GM15510 (cell line): ENCODE data around the gene ARFGAP2.

Experiments used
- POLR2A ChIP-seq: IDR thresholded peaks from 3 replicates; pipeline ENCODE4 v1.6.1; 2011; ENCODE audit warnings: borderline replicate concordance; ENCODE audit not compliant: insufficient read length; ENCODE audit errors: extremely low read depth

The ARFGAP2 gene

GRCh38 chr11:47147681-47148080 lies 29.0 kb downstream of the ARFGAP2 start:
- TF ChIP-seq POLR2A = no peak

GRCh38 chr11:47147250-47147649 lies 29.4 kb downstream of the ARFGAP2 start:
- TF ChIP-seq POLR2A = no peak

GRCh38 chr11:47144541-47144940 lies 32.1 kb downstream of the ARFGAP2 start:
- TF ChIP-seq POLR2A = no peak

- TF ChIP-seq POLR2A = no peak
Observed at GRCh38 chr11:47143322-47143721, 33.4 kb downstream of the ARFGAP2 start.

GRCh38 chr11:47139878-47140277 lies 36.8 kb downstream of the ARFGAP2 start:
- TF ChIP-seq POLR2A = no peak

- no peak for TF ChIP-seq POLR2A
Observed at GRCh38 chr11:47137476-47137875, 39.2 kb downstream of the ARFGAP2 start.

GRCh38 chr11:47136921-47137320 lies 39.8 kb downstream of the ARFGAP2 start:
- no peak for TF ChIP-seq POLR2A

GRCh38 chr11:47136327-47136726 lies 40.4 kb downstream of the ARFGAP2 start:
- no peak for TF ChIP-seq POLR2A

GRCh38 chr11:47132981-47133380 lies 43.7 kb downstream of the ARFGAP2 start:
- no peak for TF ChIP-seq POLR2A

GRCh38 chr11:47132490-47132889 lies 44.2 kb downstream of the ARFGAP2 start:
- TF ChIP-seq POLR2A = no peak

- TF ChIP-seq POLR2A = no peak
Observed at GRCh38 chr11:47131136-47131535, 45.5 kb downstream of the ARFGAP2 start.

- no peak for TF ChIP-seq POLR2A
Observed at GRCh38 chr11:47130543-47130942, 46.1 kb downstream of the ARFGAP2 start.

- no peak for TF ChIP-seq POLR2A
Observed at GRCh38 chr11:47127213-47127612, 49.5 kb downstream of the ARFGAP2 start.

GRCh38 chr11:47125083-47125482 lies 51.6 kb downstream of the ARFGAP2 start:
- TF ChIP-seq POLR2A = no peak

- no peak for TF ChIP-seq POLR2A
Observed at GRCh38 chr11:47124675-47125074, 52.0 kb downstream of the ARFGAP2 start.

GRCh38 chr11:47123094-47123493 lies 53.6 kb downstream of the ARFGAP2 start:
- TF ChIP-seq POLR2A = no peak

GRCh38 chr11:47121731-47122130 lies 54.9 kb downstream of the ARFGAP2 start:
- TF ChIP-seq POLR2A = no peak
